Measurements from ENCODE around the gene AMDHD1. TPM values are rescaled to one million over a fixed set of nuclear protein-coding genes. Genes with fewer than 3 reads are reported as not detected.

The AMDHD1 gene
- total RNA-seq, 4 donors from 2014 or later: 0.98 to 3.2 (median 1.3) TPM; not detected in 1

- no peak for TF ChIP-seq CTCF (IDR thresholded peaks at IDR 0.05; ENCODE audit: low read depth)
Observed at GRCh38 chr12:95996034-95996658, 53.0 kb downstream of the AMDHD1 start, which contains the start of gene HAL. Gene HAL (minus strand): TSS chr12:95996344. CDS start chr12:95995910, 434 bp downstream.

GRCh38 chr12:95997276-95997675 is 54.1 kb downstream of the AMDHD1 start:
- no peak for TF ChIP-seq CTCF (IDR thresholded peaks at IDR 0.05; ENCODE audit: low read depth)

- no peak for TF ChIP-seq CTCF (IDR thresholded peaks at IDR 0.05; ENCODE audit: low read depth)
Observed at GRCh38 chr12:95997911-95998510, 54.9 kb downstream of the AMDHD1 start.

GRCh38 chr12:95998611-95999286 is 55.6 kb downstream of the AMDHD1 start:
- TF ChIP-seq CTCF (IDR thresholded peaks at IDR 0.05; ENCODE audit: low read depth): no peak

- no peak for TF ChIP-seq CTCF (IDR thresholded peaks at IDR 0.05; ENCODE audit: low read depth)
Observed at GRCh38 chr12:95999484-95999883, 56.4 kb downstream of the AMDHD1 start.

- TF ChIP-seq CTCF (IDR thresholded peaks at IDR 0.05; ENCODE audit: low read depth): no peak
Observed at GRCh38 chr12:96000858-96001257, 57.7 kb downstream of the AMDHD1 start.

- TF ChIP-seq CTCF (IDR thresholded peaks at IDR 0.05; ENCODE audit: low read depth): no peak
Observed at GRCh38 chr12:96006727-96007126, 63.6 kb downstream of the AMDHD1 start.

Data from subcutaneous adipose tissue (tissue), 4 donors.